Measurements from ENCODE around the gene DCTPP1.

GRCh38 chr16:30395155-30395991 is 34.5 kb downstream of the DCTPP1 start, which contains the start of gene ZNF48:
- peak; percentile 69 for TF ChIP-seq POLR2AphosphoS5 (IDR thresholded peaks at IDR 0.05)
- TF ChIP-seq, protein P1, sequence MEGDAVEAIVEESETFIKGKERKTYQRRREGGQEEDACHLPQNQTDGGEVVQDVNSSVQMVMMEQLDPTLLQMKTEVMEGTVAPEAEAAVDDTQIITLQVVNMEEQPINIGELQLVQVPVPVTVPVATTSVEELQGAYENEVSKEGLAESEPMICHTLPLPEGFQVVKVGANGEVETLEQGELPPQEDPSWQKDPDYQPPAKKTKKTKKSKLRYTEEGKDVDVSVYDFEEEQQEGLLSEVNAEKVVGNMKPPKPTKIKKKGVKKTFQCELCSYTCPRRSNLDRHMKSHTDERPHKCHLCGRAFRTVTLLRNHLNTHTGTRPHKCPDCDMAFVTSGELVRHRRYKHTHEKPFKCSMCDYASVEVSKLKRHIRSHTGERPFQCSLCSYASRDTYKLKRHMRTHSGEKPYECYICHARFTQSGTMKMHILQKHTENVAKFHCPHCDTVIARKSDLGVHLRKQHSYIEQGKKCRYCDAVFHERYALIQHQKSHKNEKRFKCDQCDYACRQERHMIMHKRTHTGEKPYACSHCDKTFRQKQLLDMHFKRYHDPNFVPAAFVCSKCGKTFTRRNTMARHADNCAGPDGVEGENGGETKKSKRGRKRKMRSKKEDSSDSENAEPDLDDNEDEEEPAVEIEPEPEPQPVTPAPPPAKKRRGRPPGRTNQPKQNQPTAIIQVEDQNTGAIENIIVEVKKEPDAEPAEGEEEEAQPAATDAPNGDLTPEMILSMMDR (IDR thresholded peaks at IDR 0.05; ENCODE audit: poor library complexity, severe bottlenecking), result peak; percentile 59
- TF ChIP-seq RAD21 (conservative IDR thresholded peaks at IDR 0.05), result no peak
- no peak for TF ChIP-seq TAF1 (IDR thresholded peaks at IDR 0.05; ENCODE audit: low read depth)
- peak; percentile 37 for TF ChIP-seq EP300 (conservative IDR thresholded peaks at IDR 0.05; ENCODE audit: poor library complexity, severe bottlenecking)
